Measurements from ENCODE around the gene TNS3.

The TNS3 gene

GRCh38 chr7:47358357-47358756 lies 223.6 kb downstream of the TNS3 start:
- Histone ChIP-seq H3K4me1 (peaks cover 0 to 12% (median 0%) of the 10 kb centered on the region in 10 experiments; a peak in 3 of 20 replicates), H3K4me3 (no peak overlapping the region), H3K27me3 (no peaks in the 10 kb centered on the region), H4K20me1 (peaks cover 4 to 100% (median 21%) of the 10 kb centered on the region in 11 experiments; a peak in 15 of 22 replicates), H3K9me3 (replicated peaks in 1 of 11) (peaks cover 0 to 5% (median 1%) of the 10 kb centered on the region in 11 experiments; a peak in 4 of 22 replicates), H3K27ac (no peak overlapping the region), H3K9ac (no peak overlapping the region), H3K36me3 (peaks cover 2 to 100% (median 6%) of the 10 kb centered on the region in 11 experiments; a peak in 15 of 22 replicates), H3K4me2 (no peak overlapping the region)
- TF ChIP-seq Cebpa-rat (IDR thresholded peaks at IDR 0.05), result no peak

DNA sequence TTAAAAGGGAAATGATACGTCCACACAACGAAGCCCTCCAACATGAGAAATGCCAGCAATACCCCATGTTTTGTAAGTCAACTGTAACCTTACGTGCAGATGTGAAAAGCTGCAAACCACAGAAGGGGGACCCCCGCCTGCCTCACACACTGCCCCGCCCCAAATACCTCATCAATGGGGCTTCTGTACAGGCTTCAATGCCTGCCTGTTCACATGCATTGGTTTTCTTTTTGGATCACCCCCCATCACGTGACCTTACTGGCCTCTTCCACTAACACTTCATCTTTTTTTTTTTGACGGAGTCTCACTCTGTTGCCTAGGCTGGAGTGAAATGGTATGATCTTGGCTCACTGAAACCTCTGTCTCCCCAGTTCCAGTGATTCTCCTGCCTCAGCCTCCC lies 224.0 kb downstream of the TNS3 start:
- Histone ChIP-seq H3K27ac (no peak overlapping the region), H3K36me3 (peaks cover 0 to 100% (median 4%) of the 10 kb centered on the region in 11 experiments; a peak in 10 of 22 replicates), H3K4me1 (peaks cover 0 to 15% (median 0%) of the 10 kb centered on the region in 10 experiments; a peak in 3 of 20 replicates), H3K27me3 (no peaks in the 10 kb centered on the region), H3K9ac (no peak overlapping the region), H3K9me3 (replicated peaks in 1 of 11) (0 out of 22 replicates have a peak, but pooled peaks cover 0 to under 1% (median 0%) of the 10 kb centered on the region in 11 experiments), H4K20me1 (peaks cover 4 to 100% (median 23%) of the 10 kb centered on the region in 11 experiments; a peak in 15 of 22 replicates), H3K4me2 (no peak overlapping the region), H3K4me3 (no peak overlapping the region)
- TF ChIP-seq Cebpa-rat (IDR thresholded peaks at IDR 0.05), result no peak

DNA sequence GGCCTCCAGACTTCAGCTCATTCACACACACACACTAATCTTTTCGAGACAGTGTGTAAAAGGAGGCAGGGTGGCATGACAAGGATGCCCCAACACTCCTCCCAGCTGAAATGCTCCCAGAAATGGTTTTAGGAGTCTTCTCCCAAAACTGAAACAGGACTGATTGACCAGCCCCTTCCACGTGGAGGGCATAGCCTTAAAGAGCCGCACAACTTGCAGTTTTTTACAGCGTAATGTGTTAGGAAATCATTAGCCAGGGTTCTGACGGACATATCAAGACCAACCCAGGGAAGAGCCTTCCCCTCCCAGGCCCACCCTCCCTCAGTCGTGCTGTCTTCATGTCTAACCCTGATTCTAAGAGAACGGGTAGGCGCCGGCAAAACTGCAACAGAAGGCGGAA lies 224.6 kb downstream of the TNS3 start:
- Histone ChIP-seq H3K4me1 (peaks cover 0 to 20% (median 0%) of the 10 kb centered on the region in 10 experiments; a peak in 3 of 20 replicates), H3K9me3 (replicated peaks in 1 of 11) (no peaks in the 10 kb centered on the region), H3K9ac (no peak overlapping the region), H3K36me3 (peaks cover 0 to 100% (median 3%) of the 10 kb centered on the region in 11 experiments; a peak in 10 of 22 replicates), H3K27me3 (no peaks in the 10 kb centered on the region), H3K27ac (no peak overlapping the region), H3K4me2 (no peak overlapping the region), H3K4me3 (no peak overlapping the region), H4K20me1 (peaks cover 4 to 100% (median 28%) of the 10 kb centered on the region in 11 experiments; a peak in 15 of 22 replicates)
- TF ChIP-seq Cebpa-rat (IDR thresholded peaks at IDR 0.05), result no peak

DNA sequence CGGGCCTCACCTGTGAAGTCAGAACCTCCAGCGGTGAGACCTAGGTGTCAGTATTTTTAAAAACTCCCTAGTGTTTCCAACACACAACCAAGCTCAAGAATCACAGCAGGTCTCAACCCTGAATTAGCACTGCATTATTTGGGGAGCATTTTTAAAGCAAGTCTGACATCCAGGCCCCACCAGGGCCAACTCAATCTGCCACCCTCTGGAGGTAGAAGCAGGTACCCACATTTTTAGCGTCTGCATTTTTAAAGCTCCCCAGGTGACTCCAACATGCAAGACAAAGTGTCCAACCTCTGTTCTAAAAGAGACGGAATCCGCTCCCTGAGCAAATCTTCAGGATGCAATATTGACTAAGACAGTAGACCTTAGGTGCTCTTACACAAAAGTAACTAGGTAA lies 225.7 kb downstream of the TNS3 start:
- Histone ChIP-seq H3K9ac (no peak overlapping the region), H3K27me3 (no peaks in the 10 kb centered on the region), H3K9me3 (replicated peaks in 1 of 11) (no peaks in the 10 kb centered on the region), H3K4me2 (no peak overlapping the region), H4K20me1 (peaks cover 4 to 100% (median 38%) of the 10 kb centered on the region in 11 experiments; a peak in 15 of 22 replicates), H3K4me3 (no peak overlapping the region), H3K27ac (no peak overlapping the region), H3K4me1 (peaks cover 0 to 26% (median 4%) of the 10 kb centered on the region in 10 experiments; a peak in 5 of 20 replicates), H3K36me3 (peaks cover 0 to 100% (median 3%) of the 10 kb centered on the region in 11 experiments; a peak in 10 of 22 replicates)
- TF ChIP-seq Cebpa-rat (IDR thresholded peaks at IDR 0.05), result no peak

GRCh38 chr7:47355684-47356083 lies 226.2 kb downstream of the TNS3 start:
- no peak overlapping the region for H3K4me3 ChIP-seq
- H3K4me1 ChIP-seq, result peaks cover 0 to 28% (median 5%) of the 10 kb centered on the region in 10 experiments; a peak in 9 of 20 replicates
- no peaks in the 10 kb centered on the region for H3K9me3 ChIP-seq (replicated peaks in 1 of 11)
- peaks cover 0 to 100% (median 3%) of the 10 kb centered on the region in 11 experiments; a peak in 10 of 22 replicates for H3K36me3 ChIP-seq
- H4K20me1 ChIP-seq, result peaks cover 4 to 100% (median 34%) of the 10 kb centered on the region in 11 experiments; a peak in 15 of 22 replicates
- H3K4me2 ChIP-seq, result no peak overlapping the region
- no peaks in the 10 kb centered on the region for H3K27me3 ChIP-seq
- no peak overlapping the region for H3K27ac ChIP-seq
- H3K9ac ChIP-seq, result no peak overlapping the region
- TF ChIP-seq Cebpa-rat (IDR thresholded peaks at IDR 0.05), result no peak

GRCh38 chr7:47354831-47355541 lies 226.9 kb downstream of the TNS3 start:
- Histone ChIP-seq H3K4me3 (no peak overlapping the region), H3K9ac (no peak overlapping the region), H3K36me3 (peaks cover 0 to 100% (median 3%) of the 10 kb centered on the region in 11 experiments; a peak in 10 of 22 replicates), H3K4me2 (no peak overlapping the region), H3K27ac (no peak overlapping the region), H4K20me1 (peaks cover 4 to 100% (median 31%) of the 10 kb centered on the region in 11 experiments; a peak in 15 of 22 replicates), H3K9me3 (replicated peaks in 1 of 11) (no peaks in the 10 kb centered on the region), H3K27me3 (no peaks in the 10 kb centered on the region), H3K4me1 (peaks cover 6 to 35% (median 11%) of the 10 kb centered on the region in 10 experiments)
- TF ChIP-seq Cebpa-rat (IDR thresholded peaks at IDR 0.05), result no peak

- peaks cover 0 to 100% (median 2%) of the 10 kb centered on the region in 11 experiments; a peak in 10 of 22 replicates for H3K36me3 ChIP-seq
- H3K4me3 ChIP-seq, result no peak overlapping the region
- no peak for TF ChIP-seq Cebpa-rat (IDR thresholded peaks at IDR 0.05)
- no peak overlapping the region for H3K4me2 ChIP-seq
- H3K9me3 ChIP-seq (replicated peaks in 1 of 11), result no peaks in the 10 kb centered on the region
- no peak overlapping the region for H3K27ac ChIP-seq
- peaks cover 4 to 100% (median 39%) of the 10 kb centered on the region in 11 experiments; a peak in 15 of 22 replicates for H4K20me1 ChIP-seq
- H3K4me1 ChIP-seq, result peaks cover 13 to 44% (median 19%) of the 10 kb centered on the region in 10 experiments
- H3K27me3 ChIP-seq, result no peaks in the 10 kb centered on the region
- H3K9ac ChIP-seq, result no peak overlapping the region
Measured at GRCh38 chr7:47354071-47354470, 227.8 kb downstream of the TNS3 start.

- Histone ChIP-seq H3K4me3 (no peak overlapping the region), H3K9me3 (replicated peaks in 1 of 11) (no peaks in the 10 kb centered on the region), H3K36me3 (peaks cover 0 to 100% (median 0%) of the 10 kb centered on the region in 11 experiments; a peak in 10 of 22 replicates), H3K4me1 (peaks cover 13 to 44% (median 35%) of the 10 kb centered on the region in 10 experiments), H4K20me1 (peaks cover 0 to 100% (median 40%) of the 10 kb centered on the region in 11 experiments; a peak in 15 of 22 replicates), H3K27ac (no peak overlapping the region), H3K27me3 (no peaks in the 10 kb centered on the region), H3K9ac (no peak overlapping the region), H3K4me2 (0 out of 22 replicates have a peak overlapping the region, but pooled peaks of 1 of the 11 experiments have one; percentile 17)
- no peak for TF ChIP-seq Cebpa-rat (IDR thresholded peaks at IDR 0.05)
Measured at GRCh38 chr7:47352394-47352968, 229.4 kb downstream of the TNS3 start.
